RWPE1 (cell line): ENCODE data around the gene LAMB4.

ENCODE experiments used
- CTCF ChIA-PET: fragments of 350-600 bp; sonication (Branson Sonifier 250); formaldehyde crosslinking; extraction: SDS; loops from one replicate; lab custom pipeline; 2021; lab: Yijun Ruan, JAX
- POLR2A ChIA-PET: fragments of 400-600 bp; formaldehyde crosslinking; extraction: SDS; loops from one replicate; lab custom pipeline; 2020; ENCODE audit warnings: antibody characterized with exemption; ENCODE audit not compliant: low non-redundant PET; lab: Yijun Ruan, JAX
- DNase-seq: peaks from one replicate; pipeline ENCODE4 v3.0.0; 2012; ENCODE audit warnings: low spot score
- H3K27ac ChIP-seq: fragments of 450-650 bp; 2 replicates; pipeline ENCODE4 v1.5.1; 2017
- CTCF ChIP-seq: fragments of 450-650 bp; conservative IDR thresholded peaks from 2 replicates; pipeline ENCODE4 v1.5.1; 2017; ENCODE audit warnings: low read depth, mild to moderate bottlenecking

Gene LAMB4

DNA sequence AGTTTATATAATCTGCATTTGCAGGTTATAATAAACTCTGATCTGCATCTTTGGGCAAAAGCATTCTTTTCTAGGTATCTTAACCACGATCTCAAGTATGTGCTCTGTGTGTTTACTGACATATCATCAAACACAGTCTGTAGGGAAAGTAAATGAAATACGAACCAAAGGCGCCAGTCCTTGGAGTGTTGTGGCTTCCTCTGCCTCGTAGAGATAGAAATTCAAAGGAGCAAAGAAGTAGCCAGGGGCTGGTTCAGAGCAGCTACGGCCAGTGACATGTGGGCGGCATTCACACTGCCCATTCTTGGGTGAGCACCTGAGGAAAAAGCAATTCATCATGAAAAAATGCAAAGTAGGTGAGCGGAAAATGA, 38.7 kb downstream of the LAMB4 start:
- H3K27ac ChIP-seq = no peak overlapping the region
- no peak for TF ChIP-seq CTCF
- DNase-seq = no peak
- ChIA-PET CTCF (no interaction called here), POLR2A (no interaction called here)

DNA sequence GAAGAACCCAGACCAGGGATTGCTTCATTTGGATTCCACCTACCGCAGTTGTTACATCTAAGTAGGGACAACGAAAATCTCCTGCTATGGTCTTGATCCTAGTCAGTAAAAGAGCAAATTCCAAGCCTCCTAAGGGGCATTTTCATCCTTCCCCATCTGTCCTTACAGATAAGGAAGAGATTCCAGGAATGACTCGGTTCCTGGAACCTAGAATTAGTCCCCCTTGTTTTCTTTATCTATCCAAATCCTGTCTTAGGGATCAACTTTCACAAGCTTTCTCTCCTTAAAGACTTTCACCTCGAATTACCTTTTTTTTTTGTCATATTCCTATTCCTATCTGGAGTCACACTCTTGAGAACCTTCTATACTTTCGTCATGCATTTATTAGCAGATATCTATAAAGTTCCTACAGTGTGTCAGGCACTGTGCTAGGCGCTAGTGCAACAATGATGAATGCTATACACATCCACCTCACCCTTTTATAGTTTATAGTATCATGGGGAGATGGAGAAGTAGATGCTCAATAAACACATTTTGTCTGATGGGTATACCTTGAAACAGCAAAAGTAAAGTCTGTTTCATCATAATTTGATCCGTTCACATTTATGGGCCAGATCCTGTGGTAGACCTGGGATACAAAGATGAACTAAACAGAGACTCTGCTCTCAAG, 39.2 kb downstream of the LAMB4 start:
- TF ChIP-seq CTCF = no peak
- no peak overlapping the region for H3K27ac ChIP-seq
- POLR2A ChIA-PET = no interaction called here
- DNase-seq = no peak
- CTCF ChIA-PET = no interaction called here

DNA sequence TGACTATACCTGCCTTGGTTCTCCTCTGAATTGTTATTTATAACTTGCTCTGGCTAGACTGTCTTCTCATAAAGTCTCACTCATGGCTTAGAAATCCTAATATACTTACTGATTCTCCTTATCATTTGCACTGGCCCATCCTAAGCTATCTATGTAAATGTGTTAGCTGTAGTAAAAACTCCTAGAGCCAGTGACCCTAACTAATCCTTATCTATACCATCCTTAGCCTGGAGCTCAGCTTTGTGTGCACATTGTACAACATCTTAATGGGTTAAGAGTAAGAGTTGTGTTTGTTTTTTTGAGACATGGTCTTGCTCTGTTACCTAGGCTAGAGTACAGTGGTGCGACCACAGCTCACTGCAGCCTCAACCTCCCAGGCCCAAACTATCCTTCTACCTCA, 40.8 kb downstream of the LAMB4 start:
- H3K27ac ChIP-seq = no peak overlapping the region
- DNase-seq = no peak
- TF ChIP-seq CTCF = no peak
- ChIA-PET CTCF (no interaction called here), POLR2A (no interaction called here)

- ChIA-PET CTCF (no interaction called here), POLR2A (no interaction called here)
- H3K27ac ChIP-seq = no peak overlapping the region
Measured at GRCh38 chr7:108088729-108089128, 41.4 kb downstream of the LAMB4 start.

GRCh38 chr7:108087778-108088177, 42.4 kb downstream of the LAMB4 start:
- ChIA-PET CTCF (no interaction called here), POLR2A (no interaction called here)
- H3K27ac ChIP-seq = no peak overlapping the region
- no peak for TF ChIP-seq CTCF
- no peak for DNase-seq

More at GRCh38 chr7:108088729-108089128, 41.4 kb downstream of the LAMB4 start:
- DNase-seq = no peak
- TF ChIP-seq CTCF = no peak

DNA sequence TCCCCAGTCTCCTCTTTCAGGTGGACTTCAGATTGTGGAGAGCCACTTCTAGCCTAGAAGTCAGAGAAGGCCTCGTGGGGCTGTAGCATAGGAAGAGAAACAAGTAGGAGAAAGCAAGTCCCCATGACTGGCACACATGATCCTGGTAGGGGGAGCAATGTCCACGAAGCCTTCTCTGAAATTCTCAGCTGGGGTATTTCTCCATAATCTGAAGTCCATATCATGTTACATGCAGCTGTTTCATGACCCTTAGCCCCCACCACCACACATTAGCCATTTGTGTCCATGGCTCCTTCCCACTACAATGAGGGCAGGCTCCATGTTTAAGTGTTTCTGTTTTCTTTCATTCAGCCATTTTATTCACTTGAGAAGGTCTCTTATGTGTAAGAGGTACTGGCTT, 43.2 kb downstream of the LAMB4 start:
- DNase-seq = no peak
- ChIA-PET CTCF (no interaction called here), POLR2A (no interaction called here)
- TF ChIP-seq CTCF = no peak
- no peak overlapping the region for H3K27ac ChIP-seq
